ENCODE data around the gene ERI3. TPM values are rescaled to one million over a fixed set of nuclear protein-coding genes. Genes with fewer than 3 reads are reported as not detected.

ERI3 gene
- total RNA-seq, 1 donor = 47.9 TPM

GRCh38 chr1:44259090-44259489, 96.0 kb downstream of the ERI3 start:
- H3K4me3 ChIP-seq (ENCODE audit: low read depth, low read length) = no peak overlapping the region
- TF ChIP-seq, protein P1, sequence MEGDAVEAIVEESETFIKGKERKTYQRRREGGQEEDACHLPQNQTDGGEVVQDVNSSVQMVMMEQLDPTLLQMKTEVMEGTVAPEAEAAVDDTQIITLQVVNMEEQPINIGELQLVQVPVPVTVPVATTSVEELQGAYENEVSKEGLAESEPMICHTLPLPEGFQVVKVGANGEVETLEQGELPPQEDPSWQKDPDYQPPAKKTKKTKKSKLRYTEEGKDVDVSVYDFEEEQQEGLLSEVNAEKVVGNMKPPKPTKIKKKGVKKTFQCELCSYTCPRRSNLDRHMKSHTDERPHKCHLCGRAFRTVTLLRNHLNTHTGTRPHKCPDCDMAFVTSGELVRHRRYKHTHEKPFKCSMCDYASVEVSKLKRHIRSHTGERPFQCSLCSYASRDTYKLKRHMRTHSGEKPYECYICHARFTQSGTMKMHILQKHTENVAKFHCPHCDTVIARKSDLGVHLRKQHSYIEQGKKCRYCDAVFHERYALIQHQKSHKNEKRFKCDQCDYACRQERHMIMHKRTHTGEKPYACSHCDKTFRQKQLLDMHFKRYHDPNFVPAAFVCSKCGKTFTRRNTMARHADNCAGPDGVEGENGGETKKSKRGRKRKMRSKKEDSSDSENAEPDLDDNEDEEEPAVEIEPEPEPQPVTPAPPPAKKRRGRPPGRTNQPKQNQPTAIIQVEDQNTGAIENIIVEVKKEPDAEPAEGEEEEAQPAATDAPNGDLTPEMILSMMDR (IDR thresholded peaks at IDR 0.05; ENCODE audit: insufficient read depth, low read depth, low read length) = no peak
- DNase-seq (ENCODE audit: low read depth) = no peak

- no peak for DNase-seq (ENCODE audit: low read depth)
- TF ChIP-seq, protein P1 (IDR thresholded peaks at IDR 0.05; ENCODE audit: insufficient read depth, low read depth, low read length) = no peak
- H3K4me3 ChIP-seq (ENCODE audit: low read depth, low read length) = no peak overlapping the region
These were observed 98.1 kb downstream of the ERI3 start for GRCh38 chr1:44256762-44257554.

DNA sequence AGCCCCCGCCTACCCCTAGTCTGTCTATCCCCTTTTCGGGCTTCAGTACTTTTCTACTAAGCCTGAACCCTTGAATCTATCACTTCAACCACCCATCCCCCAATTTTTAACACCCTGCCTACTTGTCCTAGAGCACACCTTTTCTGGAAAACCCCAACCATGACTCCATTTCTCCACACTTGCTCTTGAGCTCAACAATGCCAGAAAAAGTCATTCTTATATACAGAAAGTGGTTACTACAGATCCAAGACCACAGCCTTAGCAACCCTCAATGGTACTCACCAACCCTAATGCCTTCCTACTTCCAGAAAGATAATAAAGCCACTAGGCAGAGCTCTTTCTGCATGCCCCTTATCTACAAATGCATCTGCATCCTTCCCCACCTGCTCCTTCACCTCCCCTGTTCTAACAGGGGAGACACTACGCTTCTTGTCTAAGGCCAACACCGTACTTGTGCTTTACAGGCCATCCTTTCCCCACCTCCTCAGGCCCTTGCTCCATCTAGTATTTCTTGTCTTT, 100.6 kb downstream of the ERI3 start:
- no peak overlapping the region for H3K4me3 ChIP-seq (ENCODE audit: low read depth, low read length)
- TF ChIP-seq, protein P1 (IDR thresholded peaks at IDR 0.05; ENCODE audit: insufficient read depth, low read depth, low read length) = no peak
- DNase-seq (ENCODE audit: low read depth) = no peak

DNA sequence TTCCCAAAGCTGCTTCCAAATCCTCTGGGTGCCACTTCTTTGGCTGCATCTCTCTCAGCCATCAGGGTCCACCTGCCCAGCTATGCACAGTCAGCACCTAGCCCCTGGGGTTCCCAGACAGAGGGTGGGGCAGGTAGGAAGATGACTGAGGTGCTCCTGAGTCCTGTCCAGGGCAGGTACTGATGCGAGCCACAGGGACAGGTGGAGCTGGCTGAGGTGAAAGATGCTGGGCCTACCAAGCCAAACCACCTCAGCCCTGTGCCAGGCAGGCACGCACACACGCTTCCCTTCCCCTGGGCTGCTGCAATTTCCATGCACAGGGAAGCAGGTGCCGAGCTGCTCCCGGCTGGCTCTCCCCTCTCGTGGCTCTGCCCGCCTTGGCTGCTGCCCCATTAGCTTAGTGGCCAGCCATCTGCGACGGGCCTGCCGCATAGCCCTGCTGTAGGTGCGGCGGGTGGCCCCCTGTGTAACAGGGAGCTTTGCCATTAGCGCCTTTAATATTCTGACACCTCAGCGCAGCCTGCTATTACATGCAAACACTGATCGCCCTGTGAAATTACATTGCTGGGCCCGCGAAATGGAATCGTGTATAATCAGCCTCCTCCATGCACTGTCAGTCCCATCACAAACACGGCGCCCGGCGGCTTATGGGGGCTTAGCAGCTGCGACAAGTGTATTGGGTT, 102.9 kb downstream of the ERI3 start:
- no peak for DNase-seq (ENCODE audit: low read depth)
- no peak overlapping the region for H3K4me3 ChIP-seq (ENCODE audit: low read depth, low read length)
- TF ChIP-seq, protein P1 (IDR thresholded peaks at IDR 0.05; ENCODE audit: insufficient read depth, low read depth, low read length) = no peak

DNA sequence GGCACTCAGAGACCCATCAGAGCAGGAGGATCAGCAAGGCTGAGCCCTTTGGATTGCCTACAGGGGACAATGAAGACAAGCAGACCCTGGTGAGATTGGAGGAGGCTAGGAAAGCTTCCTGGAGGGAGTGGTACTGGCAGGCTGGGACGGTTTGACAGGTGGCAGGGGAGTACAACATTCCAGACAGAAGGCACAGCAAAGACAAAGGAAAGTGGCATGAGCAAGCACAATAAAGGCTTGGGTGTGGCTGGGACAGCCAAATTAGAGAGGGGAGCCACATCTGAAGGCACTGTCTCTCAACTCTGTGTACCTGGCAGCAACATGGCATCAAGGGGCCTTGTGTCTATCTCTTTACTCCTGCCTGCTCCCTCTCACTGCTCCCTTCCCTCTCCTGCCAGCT, 103.6 kb downstream of the ERI3 start:
- H3K4me3 ChIP-seq (ENCODE audit: low read depth, low read length) = no peak overlapping the region
- no peak for DNase-seq (ENCODE audit: low read depth)
- TF ChIP-seq, protein P1 (IDR thresholded peaks at IDR 0.05; ENCODE audit: insufficient read depth, low read depth, low read length) = no peak

DNA sequence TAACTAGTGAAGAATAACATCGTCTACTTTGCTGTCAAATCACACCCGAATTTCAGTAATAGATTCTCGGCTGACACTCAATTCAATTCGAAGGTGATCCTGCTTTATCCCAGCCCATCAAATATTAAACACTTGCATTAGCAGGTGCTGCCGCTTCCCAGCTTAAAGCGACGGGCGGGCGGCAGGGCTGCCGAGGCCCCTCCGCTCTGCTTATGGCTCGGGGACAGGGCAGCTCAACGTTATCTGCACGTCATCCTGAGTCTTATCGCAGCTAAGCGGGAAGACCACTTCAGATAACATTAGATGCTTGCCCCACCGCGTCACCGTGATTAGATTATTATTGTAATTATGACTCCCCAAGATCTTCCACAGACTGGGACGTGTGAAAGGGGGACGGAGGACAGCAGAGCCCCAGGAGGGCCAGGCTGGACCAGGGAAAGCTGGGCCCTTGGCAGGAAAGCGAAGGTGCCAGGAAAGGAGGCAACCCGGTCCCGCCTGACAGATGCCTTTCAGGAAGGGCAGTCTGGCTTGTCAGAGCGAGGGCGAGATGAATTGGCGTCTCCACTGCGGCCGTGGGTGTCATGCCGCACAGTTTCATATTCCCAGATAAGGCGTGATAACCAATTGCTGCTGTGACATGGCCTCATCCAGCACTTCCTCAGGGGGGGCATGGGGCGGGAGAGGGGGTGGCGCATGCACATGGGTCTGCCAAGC, 104.8 kb downstream of the ERI3 start:
- TF ChIP-seq, protein P1 (IDR thresholded peaks at IDR 0.05; ENCODE audit: insufficient read depth, low read depth, low read length) = no peak
- no peak overlapping the region for H3K4me3 ChIP-seq (ENCODE audit: low read depth, low read length)
- no peak for DNase-seq (ENCODE audit: low read depth)
